HCT116 (cell line): ENCODE data around the gene SPRN. TPM values are rescaled to one million over a fixed set of nuclear protein-coding genes. Genes with fewer than 3 reads are reported as not detected.

ENCODE experiments used
- ATAC-seq: fragments of 200-7000 bp; cut with Tn5 transposase; 2 replicates; pipeline ENCODE4 v1.9.1; 2020; ENCODE audit warnings: mild to moderate bottlenecking, moderate library complexity
- BruUV-seq: library from RNA; stranded (reverse); fragments of 400-500 nt; replicated peaks from 2 replicates; lab custom pipeline; 2021; lab: Mats Ljungman, UMichigan
- CTCF ChIA-PET: fragments of 300-600 bp; sonication (Branson Sonifier 250); formaldehyde crosslinking; loops from one replicate; lab custom pipeline; 2021; ENCODE audit warnings: antibody characterized with exemption; lab: Charles Lee
- POLR2A ChIA-PET: fragments of 300-600, 350-600 bp; sonication (Branson Sonifier 250); formaldehyde crosslinking; loops from one replicate; lab custom pipeline; 2021; ENCODE audit warnings: antibody characterized with exemption; lab: Charles Lee
- RAD21 ChIA-PET, 2 experiments: fragments of 300-600 bp; sonication (Branson Sonifier 250); formaldehyde crosslinking; loops; one replicate each; lab custom pipeline; 2023; ENCODE audit warnings: low total read pairs in 2 of 2; ENCODE audit not compliant: uncharacterized antibody in 2 of 2, unreplicated experiment in 2 of 2, low non-redundant PET in 1 of 2; lab: Charles Lee
- DNase-seq: peaks from one replicate; pipeline ENCODE4 v3.0.0-alpha.2; 2010; ENCODE audit warnings: low read depth, low spot score
- H2AFZ ChIP-seq: fragments of 200-600 bp; shearing (Covaris generic), sonication (generic); 2 replicates; pipeline ENCODE4 v1.6.1; 2017; ENCODE audit warnings: low read depth, mixed run types, mixed read lengths, antibody characterized with exemption, low read length; ENCODE audit not compliant: poor library complexity, severe bottlenecking
- H3K27ac ChIP-seq: 2 replicates; pipeline ENCODE4 v1.5.1; 2012; ENCODE audit warnings: low read depth, low read length
- H3K27me3 ChIP-seq: fragments of 200-600 bp; sonication (generic); 2 replicates; pipeline ENCODE4 v1.6.1; 2016; ENCODE audit warnings: mixed run types, low read length, mixed read lengths; ENCODE audit not compliant: insufficient read depth
- H3K36me3 ChIP-seq, 2 experiments: fragments of 200-500 bp in 1 of 2; fragments of 200-600 bp in 1 of 2; sonication (Bioruptor generic) in 1 of 2; sonication (generic) in 1 of 2; 2 replicates each; pipeline versions ENCODE4 v1.5.1 to v1.6.1; 2014 to 2016; ENCODE audit warnings: low read length in 2 of 2, inconsistent platforms in 1 of 2, mixed read lengths in 1 of 2, mixed run types in 1 of 2; ENCODE audit not compliant: insufficient read depth in 2 of 2, control insufficient read depth in 1 of 2
- H3K4me1 ChIP-seq, 2 experiments: fragments of 200-600 bp in 1 of 2; sonication (generic) in 1 of 2; 2 replicates each; pipeline versions ENCODE4 v1.5.1 to v1.6.1; 2012 to 2017; ENCODE audit warnings: low read length in 2 of 2, inconsistent platforms in 1 of 2, mild to moderate bottlenecking in 1 of 2, mixed read lengths in 1 of 2, mixed run types in 1 of 2, moderate library complexity in 1 of 2; ENCODE audit not compliant: insufficient read depth in 2 of 2, control insufficient read depth in 1 of 2
- H3K4me2 ChIP-seq: fragments of 200-600 bp; sonication (generic); 2 replicates; pipeline ENCODE4 v1.6.1; 2017; ENCODE audit warnings: mixed run types, low read length, mixed read lengths
- H3K4me3 ChIP-seq, 2 experiments: fragments of 200-600 bp in 1 of 2; sonication (generic) in 1 of 2; replicated peaks in 1 of 2; 2 replicates each; pipeline ENCODE4 v1.5.1; 2011 to 2016; ENCODE audit warnings: low read length in 2 of 2, control low read depth in 1 of 2, low read depth in 1 of 2, mild to moderate bottlenecking in 1 of 2, mixed read lengths in 1 of 2, mixed run types in 1 of 2
- H3K79me2 ChIP-seq: fragments of 200-600 bp; sonication (generic); 2 replicates; pipeline ENCODE4 v1.6.1; 2017; ENCODE audit warnings: mild to moderate bottlenecking, mixed run types, low read length, moderate library complexity, mixed read lengths; ENCODE audit not compliant: insufficient read depth
- H3K9ac ChIP-seq: fragments of 200-600 bp; sonication (generic); 2 replicates; pipeline ENCODE4 v1.6.1; 2016; ENCODE audit warnings: low read length, mixed read lengths
- H3K9me2 ChIP-seq: fragments of 200-600 bp; sonication (generic), shearing (Covaris generic); 2 replicates; pipeline ENCODE4 v1.6.1; 2017; ENCODE audit warnings: mixed run types, mild to moderate bottlenecking, moderate library complexity; ENCODE audit not compliant: insufficient read depth
- H3K9me3 ChIP-seq, 2 experiments: fragments of 200-500 bp in 1 of 2; fragments of 200-600 bp in 1 of 2; sonication (Bioruptor generic) in 1 of 2; sonication (generic) in 1 of 2; 2 replicates each; pipeline ENCODE4 v1.6.1; 2014 to 2017; ENCODE audit warnings: low read length in 2 of 2, mixed read lengths in 2 of 2, inconsistent platforms in 1 of 2, low read depth in 1 of 2, mild to moderate bottlenecking in 1 of 2, mixed run types in 1 of 2, moderate library complexity in 1 of 2; ENCODE audit not compliant: control insufficient read depth in 1 of 2, insufficient read depth in 1 of 2
- H4K20me1 ChIP-seq: fragments of 200-600 bp; sonication (generic), shearing (Covaris generic); 2 replicates; pipeline ENCODE4 v1.6.1; 2017; ENCODE audit warnings: mixed run types, mild to moderate bottlenecking, moderate library complexity; ENCODE audit not compliant: insufficient read depth
- intact Hi-C: fragments of 100-400 bp; cut with micrococcal nuclease; formaldehyde crosslinking; loops from 2 replicates; pipeline ENCODE4 v1.10.0; 2022
- total RNA-seq: library from RNA; stranded (reverse); gene quantifications from one replicate; pipeline ENCODE4 v1.2.1, GENCODE V29; 2021; ENCODE audit not compliant: unreplicated experiment
- TF ChIP-seq, protein P1 (sequence below): IDR thresholded peaks from 2 replicates; pipeline ENCODE4 v1.6.1; 2011; ENCODE audit warnings: mild to moderate bottlenecking, low read length, moderate library complexity; ENCODE audit not compliant: insufficient replicate concordance; ENCODE audit errors: extremely low read depth
- TF ChIP-seq, protein P2 (sequence below): IDR thresholded peaks from 2 replicates; pipeline ENCODE4 v1.6.1; 2012; ENCODE audit warnings: low read depth

SPRN gene
- total RNA-seq, 1 experiment from 2014 or later = not detected

DNA sequence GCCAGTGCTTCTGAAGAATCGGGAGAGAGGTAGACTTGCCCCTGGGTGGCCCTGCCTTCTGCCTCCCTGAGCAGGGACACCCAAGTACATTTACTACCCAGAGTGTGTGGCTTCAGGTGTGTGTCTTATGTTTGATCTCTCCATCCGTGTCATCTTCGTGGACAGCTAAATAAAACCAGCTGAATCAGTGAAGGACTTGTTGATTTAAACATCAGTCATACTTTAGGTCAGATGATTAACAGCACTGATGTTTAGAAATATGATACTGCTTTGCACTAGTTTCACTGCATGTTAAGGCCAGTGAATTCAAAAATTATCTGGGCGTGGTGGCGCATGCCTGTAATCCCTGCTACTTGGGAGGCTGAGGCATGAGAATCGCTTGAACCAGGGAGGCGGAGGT is 26.5 kb downstream of the SPRN start (continued):
- TF ChIP-seq, protein P1, sequence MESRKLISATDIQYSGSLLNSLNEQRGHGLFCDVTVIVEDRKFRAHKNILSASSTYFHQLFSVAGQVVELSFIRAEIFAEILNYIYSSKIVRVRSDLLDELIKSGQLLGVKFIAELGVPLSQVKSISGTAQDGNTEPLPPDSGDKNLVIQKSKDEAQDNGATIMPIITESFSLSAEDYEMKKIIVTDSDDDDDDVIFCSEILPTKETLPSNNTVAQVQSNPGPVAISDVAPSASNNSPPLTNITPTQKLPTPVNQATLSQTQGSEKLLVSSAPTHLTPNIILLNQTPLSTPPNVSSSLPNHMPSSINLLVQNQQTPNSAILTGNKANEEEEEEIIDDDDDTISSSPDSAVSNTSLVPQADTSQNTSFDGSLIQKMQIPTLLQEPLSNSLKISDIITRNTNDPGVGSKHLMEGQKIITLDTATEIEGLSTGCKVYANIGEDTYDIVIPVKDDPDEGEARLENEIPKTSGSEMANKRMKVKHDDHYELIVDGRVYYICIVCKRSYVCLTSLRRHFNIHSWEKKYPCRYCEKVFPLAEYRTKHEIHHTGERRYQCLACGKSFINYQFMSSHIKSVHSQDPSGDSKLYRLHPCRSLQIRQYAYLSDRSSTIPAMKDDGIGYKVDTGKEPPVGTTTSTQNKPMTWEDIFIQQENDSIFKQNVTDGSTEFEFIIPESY = no peak

DNA sequence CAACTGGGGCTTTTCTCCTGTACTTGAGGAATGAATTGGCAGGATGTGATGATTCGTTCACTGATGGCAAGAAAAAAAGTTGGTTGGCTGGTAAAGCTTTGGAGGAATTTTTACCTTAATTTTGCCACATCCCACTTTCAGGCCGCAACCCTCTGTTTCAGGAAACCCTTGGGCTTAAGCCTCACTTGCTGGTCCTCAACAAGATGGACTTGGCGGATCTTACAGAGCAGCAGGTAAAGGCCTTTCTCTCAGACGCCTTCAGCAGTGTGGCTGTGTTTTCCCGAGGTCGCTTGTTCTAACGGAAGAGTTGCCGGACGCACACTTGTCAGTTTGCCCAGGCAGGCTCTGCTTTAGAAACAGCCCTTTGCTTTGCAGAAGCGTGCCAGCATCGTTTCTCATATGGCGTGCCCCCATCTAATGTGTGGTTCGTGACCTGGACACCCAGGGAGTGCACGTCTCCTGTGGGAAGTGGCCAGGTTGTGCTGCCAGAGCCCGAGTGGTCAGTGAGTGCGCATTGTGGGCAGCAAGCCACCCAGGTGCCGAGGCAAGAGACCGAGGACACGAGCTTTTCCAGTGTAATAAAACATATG is 28.3 kb downstream of the SPRN start:
- Histone ChIP-seq H3K9me3 (no peaks in the 10 kb centered on the region), H3K4me2 (no peak overlapping the region), H2AFZ (no peak overlapping the region), H3K79me2 (peaks cover 26% of the 10 kb centered on the region), H4K20me1 (no peaks in the 10 kb centered on the region), H3K27ac (no peak overlapping the region), H3K9me2 (no peaks in the 10 kb centered on the region), H3K4me1 (no peaks in the 10 kb centered on the region; a peak in 1 of 4 replicates), H3K4me3 (no peak overlapping the region), H3K27me3 (no peaks in the 10 kb centered on the region), H3K9ac (no peak overlapping the region), H3K36me3 (peaks cover 3 to 7% of the 10 kb centered on the region in 2 experiments; a peak in 3 of 4 replicates)
- DNase-seq (no peak), ATAC-seq (no peak)
- CTCF ChIA-PET = no interaction called here
- BruUV-seq = no TSS peak
- POLR2A ChIA-PET = no interaction called here
- intact Hi-C loops = no loop called here
- TF ChIP-seq, protein P2, sequence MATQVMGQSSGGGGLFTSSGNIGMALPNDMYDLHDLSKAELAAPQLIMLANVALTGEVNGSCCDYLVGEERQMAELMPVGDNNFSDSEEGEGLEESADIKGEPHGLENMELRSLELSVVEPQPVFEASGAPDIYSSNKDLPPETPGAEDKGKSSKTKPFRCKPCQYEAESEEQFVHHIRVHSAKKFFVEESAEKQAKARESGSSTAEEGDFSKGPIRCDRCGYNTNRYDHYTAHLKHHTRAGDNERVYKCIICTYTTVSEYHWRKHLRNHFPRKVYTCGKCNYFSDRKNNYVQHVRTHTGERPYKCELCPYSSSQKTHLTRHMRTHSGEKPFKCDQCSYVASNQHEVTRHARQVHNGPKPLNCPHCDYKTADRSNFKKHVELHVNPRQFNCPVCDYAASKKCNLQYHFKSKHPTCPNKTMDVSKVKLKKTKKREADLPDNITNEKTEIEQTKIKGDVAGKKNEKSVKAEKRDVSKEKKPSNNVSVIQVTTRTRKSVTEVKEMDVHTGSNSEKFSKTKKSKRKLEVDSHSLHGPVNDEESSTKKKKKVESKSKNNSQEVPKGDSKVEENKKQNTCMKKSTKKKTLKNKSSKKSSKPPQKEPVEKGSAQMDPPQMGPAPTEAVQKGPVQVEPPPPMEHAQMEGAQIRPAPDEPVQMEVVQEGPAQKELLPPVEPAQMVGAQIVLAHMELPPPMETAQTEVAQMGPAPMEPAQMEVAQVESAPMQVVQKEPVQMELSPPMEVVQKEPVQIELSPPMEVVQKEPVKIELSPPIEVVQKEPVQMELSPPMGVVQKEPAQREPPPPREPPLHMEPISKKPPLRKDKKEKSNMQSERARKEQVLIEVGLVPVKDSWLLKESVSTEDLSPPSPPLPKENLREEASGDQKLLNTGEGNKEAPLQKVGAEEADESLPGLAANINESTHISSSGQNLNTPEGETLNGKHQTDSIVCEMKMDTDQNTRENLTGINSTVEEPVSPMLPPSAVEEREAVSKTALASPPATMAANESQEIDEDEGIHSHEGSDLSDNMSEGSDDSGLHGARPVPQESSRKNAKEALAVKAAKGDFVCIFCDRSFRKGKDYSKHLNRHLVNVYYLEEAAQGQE = no peak
- RAD21 ChIA-PET = no interaction called here
